Measurements from ENCODE around the gene NOSIP. TPM values are rescaled to one million over a fixed set of nuclear protein-coding genes. Genes with fewer than 3 reads are reported as not detected.
A peak's percentile ranks its signal among the peaks of the same experiment; 100 is the strongest.

The NOSIP gene
- total and polyA plus RNA-seq, 2 of the 4 experiments (the other 2 are of a cell fraction): 118 to 138 TPM

DNA sequence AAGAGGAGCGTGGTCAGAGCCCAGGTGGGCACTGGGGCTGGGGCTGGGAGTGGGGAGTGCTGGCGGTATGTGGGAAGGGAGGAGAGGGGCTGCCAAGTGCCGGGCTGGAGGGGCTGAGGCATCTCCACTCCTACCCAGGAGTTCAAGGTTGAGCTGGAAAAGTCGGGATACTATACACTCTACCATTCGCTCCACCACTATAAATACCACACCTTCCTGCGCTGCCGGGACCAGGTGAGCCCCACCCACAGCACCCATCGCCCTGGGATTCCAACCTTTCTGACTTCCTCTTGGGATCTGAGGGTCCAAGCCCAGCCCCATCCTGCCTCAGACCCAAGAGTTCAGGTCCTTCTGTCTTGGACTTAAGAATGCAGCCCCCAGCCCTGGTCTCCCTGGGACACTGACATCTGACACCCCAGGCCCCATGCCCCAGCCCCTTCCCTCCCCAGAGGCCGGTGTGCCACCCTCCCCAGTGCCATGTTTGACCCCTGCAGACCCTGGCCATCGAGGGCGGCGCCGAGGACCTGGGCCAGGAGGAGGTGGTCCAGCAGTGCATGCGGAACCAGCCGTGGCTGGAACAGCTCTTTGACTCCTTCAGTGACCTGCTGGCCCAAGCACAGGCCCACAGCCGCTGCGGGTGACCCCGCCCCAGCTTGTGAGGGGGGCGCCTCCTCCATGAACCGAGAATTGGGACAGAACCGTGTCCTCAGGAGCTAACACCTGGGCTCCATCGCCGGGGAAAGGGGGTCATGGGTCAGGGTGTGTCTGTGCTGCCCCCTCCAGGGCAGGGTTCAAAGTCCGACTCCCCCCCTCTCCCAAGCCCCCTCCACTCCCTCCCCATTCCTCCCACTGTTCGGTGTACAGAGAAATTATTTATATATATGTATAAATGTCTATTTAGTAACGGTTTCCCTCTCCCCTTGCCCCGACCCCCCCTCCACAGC, 44.9 kb upstream of the NOSIP start:
- no peak overlapping the region for H3K4me2 ChIP-seq (ENCODE audit: low read depth, low read length)
- no peak overlapping the region for H2AK9ac ChIP-seq (replicated peaks; ENCODE audit: low read depth, low read length, poor library complexity)
- H3K27me3 ChIP-seq (ENCODE audit: control insufficient read depth, insufficient read depth, low read length): no peaks in the 10 kb centered on the region
- no peak overlapping the region for H4K91ac ChIP-seq (ENCODE audit: insufficient read depth, low read depth, low read length)
- peaks cover 0 to 22% of the 10 kb centered on the region in 2 experiments for H3K79me1 ChIP-seq (ENCODE audit: low read depth in 1 of 2, low read length in 2 of 2)
- no peak overlapping the region for H2AK5ac ChIP-seq (ENCODE audit: low read depth, low read length)
- peaks cover 33% of the 10 kb centered on the region for H3K36me3 ChIP-seq (ENCODE audit: control insufficient read depth, insufficient read depth, low read length)
- POLR2A ChIA-PET (ENCODE audit: unreplicated experiment): no interaction called here
- no peak overlapping the region for H2BK5ac ChIP-seq (ENCODE audit: low read depth, low read length, poor library complexity, severe bottlenecking)
- H3K27ac ChIP-seq (ENCODE audit: insufficient read depth, low read length): no peak overlapping the region
- BruUV-seq (replicated peaks): no TSS peak
- no peak overlapping the region for H3K18ac ChIP-seq (ENCODE audit: low read depth, low read length)
- no peak overlapping the region for H3K4me3 ChIP-seq (ENCODE audit: insufficient read depth, low read depth, low read length)
- no peak overlapping the region for H3K56ac ChIP-seq (ENCODE audit: extremely low read depth, insufficient read depth, low read length)
- dilution Hi-C loops (cut with HindIII; ENCODE audit: low sequenced_read_pairs, unreplicated experiment): no loop called here
- H4K8ac ChIP-seq (ENCODE audit: low read depth in 2 of 2, low read length in 2 of 2): no peak overlapping the region
- no peaks in the 10 kb centered on the region for H3K9me3 ChIP-seq (ENCODE audit: control insufficient read depth, insufficient read depth, low read length)
- 0 out of 2 replicates have a peak, but pooled peaks have one; percentile 18 for ATAC-seq (ENCODE audit: low read depth)
- H3K23ac ChIP-seq (ENCODE audit: low read depth, low read length): no peak overlapping the region
- in situ Hi-C loops (cut with MboI; ENCODE audit: low sequenced_read_pairs): no loop called here
- intact Hi-C loops (cut with micrococcal nuclease): no loop called here
- no peaks in the 10 kb centered on the region for H3K4me1 ChIP-seq (ENCODE audit: control insufficient read depth, insufficient read depth, low read length)
- H2AFZ ChIP-seq (replicated peaks; ENCODE audit: low read length, poor library complexity): no peak overlapping the region
- no peak for DNase-seq
- H3K14ac ChIP-seq (replicated peaks; ENCODE audit: low read depth, low read length): no peak overlapping the region
- no peak overlapping the region for H2BK20ac ChIP-seq (ENCODE audit: low read depth, low read length)
- H4K5ac ChIP-seq (ENCODE audit: low read depth, low read length): no peak overlapping the region
- CTCF ChIA-PET: no interaction called here
- H3K9me1 ChIP-seq (ENCODE audit: insufficient read depth, low read length): no peaks in the 10 kb centered on the region
- no peak overlapping the region for H2BK120ac ChIP-seq (ENCODE audit: low read depth, low read length)
- no peak overlapping the region for H3K4ac ChIP-seq (ENCODE audit: low read depth, low read length)
- peaks cover 2% of the 10 kb centered on the region for H4K20me1 ChIP-seq (ENCODE audit: insufficient read depth, low read length)
- no peak overlapping the region for H3K9ac ChIP-seq (ENCODE audit: low read depth, low read length)
- WGBS, 2 experiments (ENCODE audit: extremely low coverage in 2 of 2, insufficient read length in 1 of 2): 91% methylated on average over 9 of the region's 27 CpGs; no CpG with 5 or more reads in 1 of the 2 experiments
- no peak overlapping the region for H2BK15ac ChIP-seq (ENCODE audit: low read depth, low read length)
- TF ChIP-seq MXI1 (IDR thresholded peaks at IDR 0.05; ENCODE audit: borderline replicate concordance, low read depth, low read length) (no peak), RAD21 (IDR thresholded peaks at IDR 0.05; ENCODE audit: low read length) (no peak), BHLHE40 (IDR thresholded peaks at IDR 0.05; ENCODE audit: low read depth, low read length) (no peak), CEBPB (IDR thresholded peaks at IDR 0.05; ENCODE audit: low read depth, low read length) (no peak), RCOR1 (IDR thresholded peaks at IDR 0.05; ENCODE audit: insufficient replicate concordance, low read length) (no peak), SMC3 (IDR thresholded peaks at IDR 0.05; ENCODE audit: low read depth, low read length) (no peak), MAFK (IDR thresholded peaks at IDR 0.05; ENCODE audit: low read depth, low read length) (no peak), CHD1 (IDR thresholded peaks at IDR 0.05; ENCODE audit: low read depth, low read length) (no peak), MAZ (IDR thresholded peaks at IDR 0.05; ENCODE audit: borderline replicate concordance, low read depth, low read length) (no peak), RFX5 (IDR thresholded peaks at IDR 0.05; ENCODE audit: low read depth, low read length) (no peak), NFE2L2 (IDR thresholded peaks at IDR 0.05; ENCODE audit: low read depth, low read length) (no peak), POLR2A (IDR thresholded peaks at IDR 0.05; ENCODE audit: low read depth, low read length) (no peak)
- TF ChIP-seq, protein P1, sequence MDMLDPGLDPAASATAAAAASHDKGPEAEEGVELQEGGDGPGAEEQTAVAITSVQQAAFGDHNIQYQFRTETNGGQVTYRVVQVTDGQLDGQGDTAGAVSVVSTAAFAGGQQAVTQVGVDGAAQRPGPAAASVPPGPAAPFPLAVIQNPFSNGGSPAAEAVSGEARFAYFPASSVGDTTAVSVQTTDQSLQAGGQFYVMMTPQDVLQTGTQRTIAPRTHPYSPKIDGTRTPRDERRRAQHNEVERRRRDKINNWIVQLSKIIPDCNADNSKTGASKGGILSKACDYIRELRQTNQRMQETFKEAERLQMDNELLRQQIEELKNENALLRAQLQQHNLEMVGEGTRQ (IDR thresholded peaks at IDR 0.05; ENCODE audit: low read depth, low read length): no peak
- TF ChIP-seq, protein P2, sequence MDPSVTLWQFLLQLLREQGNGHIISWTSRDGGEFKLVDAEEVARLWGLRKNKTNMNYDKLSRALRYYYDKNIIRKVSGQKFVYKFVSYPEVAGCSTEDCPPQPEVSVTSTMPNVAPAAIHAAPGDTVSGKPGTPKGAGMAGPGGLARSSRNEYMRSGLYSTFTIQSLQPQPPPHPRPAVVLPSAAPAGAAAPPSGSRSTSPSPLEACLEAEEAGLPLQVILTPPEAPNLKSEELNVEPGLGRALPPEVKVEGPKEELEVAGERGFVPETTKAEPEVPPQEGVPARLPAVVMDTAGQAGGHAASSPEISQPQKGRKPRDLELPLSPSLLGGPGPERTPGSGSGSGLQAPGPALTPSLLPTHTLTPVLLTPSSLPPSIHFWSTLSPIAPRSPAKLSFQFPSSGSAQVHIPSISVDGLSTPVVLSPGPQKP (IDR thresholded peaks at IDR 0.05; ENCODE audit: borderline replicate concordance, low read depth, low read length): no peak
- TF ChIP-seq, protein P3, sequence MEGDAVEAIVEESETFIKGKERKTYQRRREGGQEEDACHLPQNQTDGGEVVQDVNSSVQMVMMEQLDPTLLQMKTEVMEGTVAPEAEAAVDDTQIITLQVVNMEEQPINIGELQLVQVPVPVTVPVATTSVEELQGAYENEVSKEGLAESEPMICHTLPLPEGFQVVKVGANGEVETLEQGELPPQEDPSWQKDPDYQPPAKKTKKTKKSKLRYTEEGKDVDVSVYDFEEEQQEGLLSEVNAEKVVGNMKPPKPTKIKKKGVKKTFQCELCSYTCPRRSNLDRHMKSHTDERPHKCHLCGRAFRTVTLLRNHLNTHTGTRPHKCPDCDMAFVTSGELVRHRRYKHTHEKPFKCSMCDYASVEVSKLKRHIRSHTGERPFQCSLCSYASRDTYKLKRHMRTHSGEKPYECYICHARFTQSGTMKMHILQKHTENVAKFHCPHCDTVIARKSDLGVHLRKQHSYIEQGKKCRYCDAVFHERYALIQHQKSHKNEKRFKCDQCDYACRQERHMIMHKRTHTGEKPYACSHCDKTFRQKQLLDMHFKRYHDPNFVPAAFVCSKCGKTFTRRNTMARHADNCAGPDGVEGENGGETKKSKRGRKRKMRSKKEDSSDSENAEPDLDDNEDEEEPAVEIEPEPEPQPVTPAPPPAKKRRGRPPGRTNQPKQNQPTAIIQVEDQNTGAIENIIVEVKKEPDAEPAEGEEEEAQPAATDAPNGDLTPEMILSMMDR (conservative IDR thresholded peaks at IDR 0.05; ENCODE audit: low read depth, low read length): no peak

Data from IMR-90 (cell line).